ENCODE results near the gene HIP1R. TPM values are rescaled to one million over a fixed set of nuclear protein-coding genes. Genes with fewer than 3 reads are reported as not detected.

HIP1R gene
- total and polyA plus RNA-seq, 2 of the 4 experiments (the other 2 are of a cell fraction) = 13.8 to 18.5 TPM

DNA sequence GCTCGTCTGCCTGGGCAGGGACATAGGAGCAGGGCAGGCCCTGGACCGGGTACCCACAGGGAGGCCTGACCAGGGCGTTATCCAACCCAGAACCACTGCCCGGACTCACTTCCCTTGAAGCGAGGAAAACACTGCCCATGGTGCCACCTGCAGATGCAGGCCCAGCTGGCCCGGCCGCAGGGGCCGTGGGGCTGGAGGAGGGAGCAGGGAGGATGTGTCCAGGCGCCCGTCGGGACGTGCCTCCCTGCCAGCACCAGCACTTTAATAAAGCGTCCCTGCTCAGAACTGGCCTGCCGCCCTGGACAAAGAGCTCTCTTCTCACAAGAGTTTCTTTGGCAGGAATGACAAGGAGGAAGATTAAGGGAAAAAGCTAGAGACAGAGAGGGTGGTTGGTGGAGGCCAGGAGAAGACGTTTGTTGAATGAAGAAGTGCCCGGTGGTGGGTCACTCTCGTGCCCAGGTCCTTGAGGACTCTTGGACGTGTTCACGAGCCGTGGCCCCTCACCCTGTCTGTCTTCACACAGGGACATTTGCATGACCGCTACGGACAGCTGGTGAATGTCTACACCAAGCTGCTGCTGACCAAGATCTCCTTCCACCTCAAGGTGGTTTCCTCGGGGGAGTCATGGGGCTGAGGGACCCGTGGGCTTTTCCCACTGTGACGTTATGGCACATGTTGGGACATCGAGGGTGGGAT lies 14.2 kb downstream of the HIP1R start:
- in situ Hi-C loops (cut with MboI; ENCODE audit: low sequenced_read_pairs) = no loop called here
- DNase-seq = no peak

More for the DNA sequence above, 14.2 kb downstream of the HIP1R start:
- H3K4me3 ChIP-seq (ENCODE audit: insufficient read depth, low read depth, low read length) = no peak overlapping the region
- no peak overlapping the region for H4K8ac ChIP-seq (ENCODE audit: low read depth in 2 of 2, low read length in 2 of 2)
- no peak overlapping the region for H2BK15ac ChIP-seq (ENCODE audit: low read depth, low read length)
- dilution Hi-C loops (cut with HindIII; ENCODE audit: low sequenced_read_pairs, unreplicated experiment) (no loop called here), intact Hi-C loops (cut with micrococcal nuclease) (no loop called here)
- H3K27ac ChIP-seq (ENCODE audit: insufficient read depth, low read length) = no peak overlapping the region
- H3K4ac ChIP-seq (ENCODE audit: low read depth, low read length) = no peak overlapping the region
- H2BK20ac ChIP-seq (ENCODE audit: low read depth, low read length) = no peak overlapping the region
- no peak overlapping the region for H3K23ac ChIP-seq (ENCODE audit: low read depth, low read length)
- H3K36me3 ChIP-seq (ENCODE audit: control insufficient read depth, insufficient read depth, low read length) = no peaks in the 10 kb centered on the region
- H3K9me1 ChIP-seq (ENCODE audit: insufficient read depth, low read length) = peaks cover 13% of the 10 kb centered on the region
- H3K27me3 ChIP-seq (ENCODE audit: control insufficient read depth, insufficient read depth, low read length) = no peaks in the 10 kb centered on the region
- peaks cover 13% of the 10 kb centered on the region for H3K4me1 ChIP-seq (ENCODE audit: control insufficient read depth, insufficient read depth, low read length)
- no peak overlapping the region for H2BK120ac ChIP-seq (ENCODE audit: low read depth, low read length)
- H2AK9ac ChIP-seq (replicated peaks; ENCODE audit: low read depth, low read length, poor library complexity) = peak overlapping the region; percentile 65
- H3K9ac ChIP-seq (ENCODE audit: low read depth, low read length) = no peak overlapping the region
- peak overlapping the region; percentile 37; the same call in 1 of the 2 replicates for H2AK5ac ChIP-seq (ENCODE audit: low read depth, low read length)
- BruUV-seq (replicated peaks) = no TSS peak
- TF ChIP-seq NFE2L2 (IDR thresholded peaks at IDR 0.05; ENCODE audit: low read depth, low read length) (no peak), CHD1 (IDR thresholded peaks at IDR 0.05; ENCODE audit: low read depth, low read length) (no peak), FOS (IDR thresholded peaks at IDR 0.05; ENCODE audit: low read depth, low read length) (no peak), MXI1 (IDR thresholded peaks at IDR 0.05; ENCODE audit: borderline replicate concordance, low read depth, low read length) (no peak), SMC3 (IDR thresholded peaks at IDR 0.05; ENCODE audit: low read depth, low read length) (no peak)
- TF ChIP-seq, protein P1, sequence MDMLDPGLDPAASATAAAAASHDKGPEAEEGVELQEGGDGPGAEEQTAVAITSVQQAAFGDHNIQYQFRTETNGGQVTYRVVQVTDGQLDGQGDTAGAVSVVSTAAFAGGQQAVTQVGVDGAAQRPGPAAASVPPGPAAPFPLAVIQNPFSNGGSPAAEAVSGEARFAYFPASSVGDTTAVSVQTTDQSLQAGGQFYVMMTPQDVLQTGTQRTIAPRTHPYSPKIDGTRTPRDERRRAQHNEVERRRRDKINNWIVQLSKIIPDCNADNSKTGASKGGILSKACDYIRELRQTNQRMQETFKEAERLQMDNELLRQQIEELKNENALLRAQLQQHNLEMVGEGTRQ (IDR thresholded peaks at IDR 0.05; ENCODE audit: low read depth, low read length) = no peak
- ATAC-seq (ENCODE audit: low read depth) = no peak
- WGBS, 2 experiments (ENCODE audit: extremely low coverage in 2 of 2, insufficient read length in 1 of 2) = 96% methylated on average over 7 of the region's 26 CpGs; no CpG with 5 or more reads in 1 of the 2 experiments
- H3K9me3 ChIP-seq (ENCODE audit: control insufficient read depth, insufficient read depth, low read length) = no peaks in the 10 kb centered on the region
- no peak overlapping the region for H3K56ac ChIP-seq (ENCODE audit: extremely low read depth, insufficient read depth, low read length)
- H4K5ac ChIP-seq (ENCODE audit: low read depth, low read length) = no peak overlapping the region
- H2BK5ac ChIP-seq (ENCODE audit: low read depth, low read length, poor library complexity, severe bottlenecking) = no peak overlapping the region
- H3K14ac ChIP-seq (replicated peaks; ENCODE audit: low read depth, low read length) = no peak overlapping the region
- H3K79me1 ChIP-seq (ENCODE audit: low read depth in 1 of 2, low read length in 2 of 2) = peaks cover 0 to 7% of the 10 kb centered on the region in 2 experiments; a peak in 3 of 4 replicates
- ChIA-PET CTCF (no interaction called here), POLR2A (ENCODE audit: unreplicated experiment) (no interaction called here)
- H2AFZ ChIP-seq (replicated peaks; ENCODE audit: low read length, poor library complexity) = no peak overlapping the region
- no peaks in the 10 kb centered on the region; the same call in 1 of the 2 replicates for H4K20me1 ChIP-seq (ENCODE audit: insufficient read depth, low read length)
- H4K91ac ChIP-seq (ENCODE audit: insufficient read depth, low read depth, low read length) = no peak overlapping the region
- H3K4me2 ChIP-seq (ENCODE audit: low read depth, low read length) = no peak overlapping the region
- no peak overlapping the region for H3K18ac ChIP-seq (ENCODE audit: low read depth, low read length)

All from IMR-90 (cell line).